GOT3 (cell line): ENCODE results near the gene DNAJC2.
"Not testable (repeated sequence)": the region's sequence is repeated elsewhere in the genome, so short reads cannot be mapped to it uniquely, and the experiment has no call there.

Experiments used
- DNase-seq: peaks from one replicate; lab custom pipeline; 2025; ENCODE audit warnings: mixed read lengths; lab: John Stamatoyannopoulos, UW

Gene DNAJC2

GRCh38 chr7:103343332-103343731 is 1.2 kb downstream of the DNAJC2 start:
- no peak for DNase-seq

GRCh38 chr7:103341466-103341865 is 3.1 kb downstream of the DNAJC2 start:
- no peak for DNase-seq

GRCh38 chr7:103338864-103339263 is 5.7 kb downstream of the DNAJC2 start:
- no peak for DNase-seq

- DNase-seq, result no peak
These were observed 7.8 kb downstream of the DNAJC2 start for GRCh38 chr7:103336761-103337160.

GRCh38 chr7:103325744-103326143 is 18.8 kb downstream of the DNAJC2 start:
- DNase-seq, result no peak

GRCh38 chr7:103317009-103317408 is 27.6 kb downstream of the DNAJC2 start:
- DNase-seq, result no peak

- no peak for DNase-seq
These were observed 28.1 kb downstream of the DNAJC2 start for GRCh38 chr7:103316380-103316941.

GRCh38 chr7:103314852-103315251 is 29.7 kb downstream of the DNAJC2 start:
- no peak for DNase-seq

GRCh38 chr7:103307503-103308231 is 36.9 kb downstream of the DNAJC2 start:
- DNase-seq, result no peak

- no peak for DNase-seq
These were observed 43.1 kb downstream of the DNAJC2 start for GRCh38 chr7:103301441-103301840.

- no peak for DNase-seq
These were observed 44.9 kb downstream of the DNAJC2 start for GRCh38 chr7:103299660-103300059.

GRCh38 chr7:103297837-103298179 is 46.8 kb downstream of the DNAJC2 start:
- DNase-seq, result no peak

- DNase-seq, result peak; percentile 81
These were observed 47.4 kb downstream of the DNAJC2 start, which contains the start of gene PMPCB for GRCh38 chr7:103296901-103297836. Gene PMPCB, plus strand, starts transcription at chr7:103297435. Its CDS starts 25 bp downstream, at chr7:103297460.

GRCh38 chr7:103293526-103293925 is 51.0 kb downstream of the DNAJC2 start:
- no peak for DNase-seq

- DNase-seq, result no peak
These were observed 52.4 kb downstream of the DNAJC2 start for GRCh38 chr7:103292122-103292521.

- DNase-seq, result not testable (repeated sequence)
These were observed 61.7 kb downstream of the DNAJC2 start for GRCh38 chr7:103282802-103283427.

- not testable (repeated sequence) for DNase-seq
These were observed 63.8 kb downstream of the DNAJC2 start for GRCh38 chr7:103280803-103281155.

- DNase-seq, result peak; percentile 42
These were observed 64.4 kb downstream of the DNAJC2 start for GRCh38 chr7:103279963-103280802.

- DNase-seq, result not testable (repeated sequence)
These were observed 65.0 kb downstream of the DNAJC2 start for GRCh38 chr7:103279636-103279962.

GRCh38 chr7:103278195-103278594 is 66.4 kb downstream of the DNAJC2 start:
- not testable (repeated sequence) for DNase-seq

- not testable (repeated sequence) for DNase-seq
These were observed 69.7 kb downstream of the DNAJC2 start for GRCh38 chr7:103274867-103275266.
